ENCODE results near the gene ARHGDIA.

GRCh38 chr17:81832608-81833159 lies 38.5 kb downstream of the ARHGDIA start:
- TF ChIP-seq TAF1 (IDR thresholded peaks at IDR 0.05; ENCODE audit: low read depth, low read length) (no peak), POLR2A (IDR thresholded peaks at IDR 0.05; ENCODE audit: low read depth, low read length) (no peak), POLR2AphosphoS5 (IDR thresholded peaks at IDR 0.05; ENCODE audit: low read depth, low read length) (no peak)

All from GM12891 (cell line).